GM21515 (cell line): Measurements from ENCODE around the gene NPC2.
"Not testable (repeated sequence)": the region's sequence is repeated elsewhere in the genome, so short reads cannot be mapped to it uniquely, and the experiment has no call there.

ENCODE experiments used
- ATAC-seq: cut with Tn5 transposase; IDR thresholded peaks from one replicate; pipeline ENCODE4 v1.9.1; 2021; ENCODE audit not compliant: unreplicated experiment

NPC2 gene

DNA sequence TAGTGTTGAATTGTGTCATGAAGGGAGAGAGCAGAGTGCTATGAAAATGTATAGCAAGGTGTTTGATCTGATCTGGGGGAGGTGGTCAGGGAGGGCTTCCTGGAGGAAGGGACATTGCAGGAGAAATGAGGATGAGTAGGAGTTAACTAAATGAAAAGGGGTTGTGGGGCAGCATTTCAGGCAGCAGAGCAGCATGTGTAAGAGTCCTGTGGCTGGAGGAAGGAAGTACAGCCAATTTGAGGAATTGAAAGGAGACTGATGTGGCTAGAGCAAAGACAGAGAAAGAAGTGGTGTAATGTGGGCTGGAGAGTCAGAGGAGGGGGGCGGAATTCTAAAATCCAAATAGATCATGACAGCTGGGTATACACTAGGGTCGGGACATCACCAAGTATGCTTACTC, 20.5 kb downstream of the NPC2 start:
- ATAC-seq, result no peak

DNA sequence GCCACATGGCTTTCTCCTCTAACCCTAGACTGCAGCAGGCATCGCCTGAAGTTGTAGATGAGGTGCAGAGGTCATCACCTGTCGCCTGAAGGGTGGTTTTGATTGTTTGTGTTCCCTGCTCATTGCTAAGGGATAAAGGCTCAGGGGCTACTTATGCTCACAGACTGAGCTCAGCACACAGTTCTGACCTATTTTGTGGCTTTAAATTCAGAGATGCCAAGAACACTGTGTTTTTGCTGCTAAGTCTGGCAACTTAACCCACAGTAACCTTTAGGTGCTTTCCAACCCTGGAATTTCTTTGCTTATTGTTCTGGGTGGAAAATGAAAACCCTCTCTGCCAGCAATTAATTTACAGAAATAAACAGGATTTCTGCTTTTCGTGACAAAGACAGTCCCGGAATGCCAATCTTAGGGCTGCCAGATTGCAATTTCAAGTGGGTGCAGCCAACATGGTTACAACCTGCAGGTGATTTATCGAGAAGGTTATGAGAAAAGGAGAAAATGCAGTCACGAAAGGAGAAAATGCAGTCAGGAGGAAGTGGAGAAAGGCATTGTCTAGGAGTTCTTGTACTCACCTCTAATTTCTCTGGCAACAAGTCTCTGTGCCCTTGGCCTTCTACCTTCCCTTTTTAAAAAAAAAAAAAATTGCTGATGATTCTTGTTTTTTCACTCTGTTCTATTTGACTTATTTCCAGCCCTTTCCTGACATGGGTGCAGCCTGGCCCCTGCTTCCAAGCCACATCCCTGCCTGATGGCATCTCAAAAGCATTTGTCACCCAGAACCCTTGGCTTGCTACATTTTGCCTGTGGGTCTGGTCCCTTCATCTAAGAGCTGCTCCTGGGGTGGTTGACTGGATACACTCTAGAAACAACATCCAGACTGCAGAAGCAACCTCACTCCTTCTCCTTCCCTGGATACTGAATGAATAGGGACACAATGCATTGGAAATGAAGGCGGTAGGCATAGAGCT, 23.3 kb downstream of the NPC2 start:
- no peak for ATAC-seq

DNA sequence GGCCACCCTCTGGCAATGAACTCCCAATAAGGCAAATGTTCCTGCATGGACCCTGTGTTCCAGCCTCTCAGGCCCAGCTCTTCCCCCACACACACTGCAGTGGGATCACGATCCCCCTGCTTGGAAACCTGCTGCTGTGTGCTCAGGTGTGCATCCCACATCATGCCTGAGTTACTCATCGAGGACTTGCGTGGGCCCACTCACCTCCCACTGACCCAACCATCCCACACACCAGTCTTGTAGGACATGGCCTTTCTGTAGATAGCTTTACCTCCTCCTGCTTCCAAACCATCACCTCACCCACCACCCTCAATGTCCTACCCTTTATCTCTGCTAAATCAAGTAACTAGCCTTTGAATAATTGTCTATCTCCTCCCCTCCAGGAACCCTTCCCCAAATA, 24.6 kb downstream of the NPC2 start:
- ATAC-seq, result no peak

DNA sequence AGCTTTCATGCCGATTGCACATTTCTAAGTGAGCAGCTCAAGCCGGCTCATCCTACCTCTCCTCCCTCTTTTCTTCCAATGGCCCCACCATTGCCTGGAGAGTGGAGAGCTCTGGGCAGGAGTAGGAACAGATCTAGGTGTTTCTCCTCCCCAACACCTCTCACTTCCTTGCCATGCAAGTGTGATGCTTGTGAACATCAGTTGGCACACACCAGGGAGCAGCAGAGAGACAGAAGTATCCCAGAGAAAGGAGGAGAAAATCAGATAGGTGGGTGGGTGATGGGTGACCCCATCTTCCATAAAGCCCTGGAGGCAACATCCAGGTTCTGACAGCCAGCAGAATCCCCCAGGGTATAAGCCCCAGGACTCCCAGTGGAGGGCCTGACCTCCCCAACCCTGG, 27.8 kb downstream of the NPC2 start:
- ATAC-seq, result no peak

DNA sequence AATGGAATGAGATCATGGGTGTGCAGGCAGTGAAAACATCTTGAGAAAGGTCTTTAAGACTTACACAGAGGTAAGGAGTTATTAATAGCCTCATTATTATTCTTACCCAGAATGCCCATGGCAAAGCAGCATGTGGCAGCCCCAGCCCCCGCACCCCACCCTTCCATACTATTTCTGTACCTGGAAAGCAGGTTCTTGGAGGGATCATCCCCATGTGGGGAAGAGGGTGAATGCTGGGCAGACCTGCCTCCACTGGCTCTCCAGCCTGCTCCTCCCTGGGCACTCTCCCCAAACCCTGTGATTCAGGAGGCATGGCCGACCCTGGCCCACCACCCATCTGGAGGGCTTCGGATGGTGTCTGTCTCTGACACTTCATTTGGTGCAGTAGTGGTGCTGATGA, 28.3 kb downstream of the NPC2 start:
- no peak for ATAC-seq

DNA sequence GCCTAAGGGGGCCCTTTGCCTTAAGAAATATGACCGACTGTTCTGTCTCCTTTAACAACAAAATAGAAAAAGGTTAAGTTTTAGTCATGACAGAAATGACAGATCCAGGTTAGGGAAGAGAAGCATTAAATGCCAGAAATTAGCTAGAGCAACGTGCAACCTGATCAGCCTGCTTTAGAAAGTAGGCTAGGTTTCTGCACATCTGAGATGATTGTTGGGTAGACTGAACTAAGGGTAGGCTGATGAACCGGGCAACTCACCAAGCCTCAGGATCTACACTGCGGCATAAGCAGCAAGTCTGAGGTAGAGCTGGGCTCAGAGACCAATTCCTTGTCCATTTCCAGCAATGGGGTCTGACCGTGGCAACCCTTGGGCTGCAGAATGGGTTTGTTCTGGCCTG, 29.4 kb downstream of the NPC2 start:
- ATAC-seq, result no peak

DNA sequence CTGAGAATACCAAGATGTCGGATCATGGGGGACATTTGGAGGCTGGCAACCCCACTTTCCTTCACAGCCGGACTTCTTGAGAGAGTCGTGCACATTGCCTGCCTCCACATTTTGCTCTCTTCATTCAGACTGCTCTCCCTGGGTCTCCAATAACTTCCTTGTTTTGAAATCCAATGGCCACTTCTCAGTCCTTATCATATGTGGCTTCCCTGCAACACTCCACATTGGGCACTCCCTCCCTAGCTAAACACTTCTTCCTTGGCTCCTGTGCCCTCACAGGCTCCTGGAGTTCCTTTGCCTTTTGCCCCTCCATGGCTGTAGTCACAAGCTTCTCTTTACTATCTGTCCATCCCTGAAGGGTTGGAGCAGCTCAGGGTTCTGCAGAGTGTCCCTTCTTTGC, 30.1 kb downstream of the NPC2 start:
- no peak for ATAC-seq

DNA sequence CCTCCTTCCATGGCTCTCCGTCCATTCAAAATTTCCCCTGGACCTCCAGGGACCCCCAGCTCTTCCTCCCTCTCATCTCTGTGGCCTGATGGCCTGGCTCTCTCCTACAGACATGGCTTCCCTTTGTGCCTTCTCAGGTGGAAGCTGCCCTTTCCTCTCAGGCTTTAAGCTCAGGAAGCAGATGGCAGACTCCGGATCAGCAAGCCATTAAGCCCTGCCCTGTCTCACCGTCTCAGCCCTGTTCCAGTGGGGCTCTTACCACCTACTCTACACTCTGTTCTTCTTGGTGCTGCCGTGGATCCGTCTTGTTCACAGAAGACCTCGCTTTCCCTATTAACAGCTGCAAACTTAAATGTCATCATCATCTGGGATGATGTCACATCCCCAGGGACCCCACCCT, 33.1 kb downstream of the NPC2 start:
- no peak for ATAC-seq

DNA sequence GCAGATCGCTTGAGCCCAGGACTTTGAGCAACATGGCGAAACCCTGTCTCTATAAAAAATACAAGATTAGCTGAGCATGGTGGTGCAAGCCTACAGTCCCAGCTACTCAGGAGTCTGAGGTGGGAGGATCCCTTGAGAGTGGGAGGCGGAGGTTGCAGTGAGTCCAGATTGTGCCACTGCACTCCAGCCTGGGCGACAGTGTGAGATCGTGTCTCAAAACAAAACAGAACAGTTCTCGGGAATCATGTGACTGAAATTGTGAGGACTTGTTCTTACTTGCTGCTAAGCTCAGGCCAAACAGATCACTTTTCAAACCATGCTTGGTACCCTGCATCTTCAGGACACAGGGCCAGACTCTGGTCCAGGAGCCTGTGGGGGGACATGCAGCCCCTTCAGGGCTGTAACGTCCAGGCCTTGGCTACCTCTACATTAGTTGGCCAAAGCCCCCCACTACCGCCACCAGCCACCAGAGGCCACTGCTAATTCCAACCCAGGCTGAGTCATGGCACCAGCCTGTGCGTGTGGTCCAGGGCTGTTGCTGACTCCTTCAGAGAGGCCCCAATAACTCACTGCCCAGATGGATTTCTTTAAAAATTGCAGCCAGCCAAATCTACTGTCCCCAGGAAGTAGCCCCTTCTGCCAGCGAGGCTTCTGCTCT, 33.7 kb downstream of the NPC2 start:
- ATAC-seq, result no peak

DNA sequence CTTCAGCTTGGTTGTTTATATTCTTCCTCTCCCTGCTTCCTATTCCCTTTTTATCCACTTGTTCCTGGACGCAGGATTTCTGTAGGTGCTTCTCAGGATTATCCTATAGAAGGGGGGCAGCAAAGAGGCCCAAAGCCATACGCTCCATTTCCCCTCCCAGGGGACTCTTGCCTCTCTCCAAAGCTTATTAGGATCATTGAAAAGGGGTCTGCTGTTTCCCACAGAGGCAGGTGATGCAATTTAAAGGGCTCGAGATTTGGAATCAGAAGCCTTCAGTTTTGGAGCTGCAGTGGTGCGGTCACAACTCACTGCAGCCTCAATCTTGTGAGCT, 35.6 kb downstream of the NPC2 start:
- no peak for ATAC-seq

DNA sequence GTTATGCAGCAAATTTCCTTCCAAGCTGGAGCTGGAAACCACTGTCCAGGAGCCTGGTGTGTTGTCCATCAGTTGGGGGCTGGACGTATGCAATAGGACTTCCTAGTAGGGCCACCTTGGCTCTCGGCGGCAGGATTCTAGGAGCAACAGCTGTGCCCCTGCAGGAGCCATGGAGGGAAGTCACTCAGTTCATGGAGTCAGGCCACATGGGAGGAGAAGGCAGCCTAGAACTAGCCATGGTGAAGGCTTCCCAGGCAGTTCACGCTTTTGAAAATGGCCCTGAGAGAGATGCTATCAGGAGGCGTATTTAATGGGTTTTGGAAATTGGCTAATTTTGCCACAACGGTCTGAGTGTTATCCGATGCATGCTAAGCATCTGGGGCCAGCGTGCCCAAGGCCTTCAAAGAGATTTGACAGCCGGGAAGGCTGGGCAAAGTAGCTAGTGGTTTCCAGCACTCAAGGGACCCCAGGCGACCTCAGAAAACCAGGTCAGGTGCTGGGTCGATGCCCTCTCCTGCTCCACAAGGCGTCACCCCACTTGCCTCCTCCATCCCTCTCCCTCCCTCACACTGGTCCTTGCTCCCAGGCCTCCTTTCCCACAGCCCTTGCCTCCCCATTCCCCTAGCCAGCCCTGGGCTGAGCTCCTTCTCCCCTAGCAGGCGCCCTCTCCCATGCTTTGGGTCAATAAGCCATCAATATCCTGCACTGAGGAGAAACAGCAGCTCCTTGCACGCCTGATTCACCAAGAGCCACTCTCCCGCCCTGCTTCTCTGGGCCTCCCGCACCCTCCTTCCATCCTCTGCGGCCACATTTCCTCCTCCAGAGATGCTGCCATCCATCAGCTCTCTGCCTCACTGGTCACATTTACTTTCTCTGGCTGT, 36.2 kb downstream of the NPC2 start:
- no peak for ATAC-seq

DNA sequence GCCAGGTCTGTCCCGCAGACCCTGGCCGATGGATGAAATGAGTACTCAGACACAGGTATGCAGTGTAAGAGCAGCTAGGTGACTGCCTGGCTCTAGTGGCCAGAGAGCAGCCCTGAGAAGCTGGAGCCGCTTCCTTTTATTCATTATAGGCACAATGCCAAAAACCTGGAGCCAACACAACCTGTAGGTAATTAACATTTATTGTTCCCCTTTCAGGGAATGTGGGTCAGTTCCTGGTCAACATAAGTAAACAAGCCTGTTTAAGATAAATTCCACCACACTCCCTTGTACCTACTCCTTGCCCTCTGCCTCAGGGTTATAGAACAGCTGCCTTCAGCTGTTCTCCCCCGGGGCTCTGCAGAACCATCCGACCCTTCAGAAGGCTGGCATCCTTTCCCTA, 38.7 kb downstream of the NPC2 start:
- ATAC-seq, result not testable (repeated sequence)

DNA sequence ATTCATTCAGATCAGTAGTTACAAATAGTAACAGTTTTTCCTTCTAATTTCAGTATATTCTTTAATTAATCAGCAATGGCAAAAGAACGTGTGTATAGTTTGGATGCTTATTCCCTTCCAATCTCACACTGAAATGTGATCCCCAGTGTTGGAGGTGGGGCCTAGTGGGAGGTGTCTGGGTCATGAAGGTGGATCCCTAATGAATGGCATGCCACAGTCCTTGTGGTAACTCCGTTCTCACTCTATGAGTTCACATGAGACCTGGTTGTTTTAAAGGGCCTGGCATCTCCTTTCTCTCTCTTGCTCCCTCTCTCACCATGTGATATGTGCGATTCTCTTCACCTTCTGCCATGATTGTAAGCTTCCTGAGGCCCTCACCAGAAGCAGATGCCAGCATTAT, 48.2 kb downstream of the NPC2 start:
- ATAC-seq, result no peak

DNA sequence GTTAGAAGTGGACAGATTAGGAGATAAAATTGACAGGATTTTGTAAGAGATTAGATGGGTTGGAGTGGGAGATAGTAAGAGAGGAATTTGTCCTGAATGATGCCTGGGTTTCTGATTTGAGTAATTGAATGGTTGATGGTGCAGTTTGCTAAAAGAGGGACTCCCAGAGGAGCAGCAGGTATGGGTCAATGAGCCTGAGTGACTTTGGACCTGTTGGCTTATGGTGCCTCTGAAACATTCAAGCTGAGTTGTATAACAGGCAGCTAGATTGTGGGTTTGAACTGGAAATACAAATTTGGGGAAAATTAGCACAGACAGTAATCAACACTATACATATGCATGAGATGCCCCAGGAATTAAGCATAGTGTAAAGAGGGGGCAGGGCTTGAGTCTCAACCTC, 50.3 kb downstream of the NPC2 start:
- ATAC-seq, result no peak

DNA sequence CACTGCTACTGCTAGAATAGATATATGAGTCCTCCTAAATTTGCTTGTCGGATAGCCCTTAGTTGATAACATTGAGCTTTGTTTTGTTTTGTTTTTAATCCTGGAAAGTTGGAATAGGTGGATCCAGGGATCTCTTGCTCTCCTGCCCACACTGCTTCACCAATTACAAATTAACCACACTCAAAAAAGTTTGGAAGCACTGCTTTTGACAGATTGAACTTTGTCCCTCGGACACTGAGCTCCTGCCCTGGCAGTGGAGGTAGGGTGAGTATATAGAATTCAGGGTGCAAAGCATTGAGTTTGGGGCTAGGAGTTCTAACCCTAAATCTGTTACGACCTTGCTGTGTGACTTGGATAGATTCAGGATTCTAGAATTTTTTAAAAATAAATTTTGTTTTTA, 52.0 kb downstream of the NPC2 start:
- no peak for ATAC-seq

DNA sequence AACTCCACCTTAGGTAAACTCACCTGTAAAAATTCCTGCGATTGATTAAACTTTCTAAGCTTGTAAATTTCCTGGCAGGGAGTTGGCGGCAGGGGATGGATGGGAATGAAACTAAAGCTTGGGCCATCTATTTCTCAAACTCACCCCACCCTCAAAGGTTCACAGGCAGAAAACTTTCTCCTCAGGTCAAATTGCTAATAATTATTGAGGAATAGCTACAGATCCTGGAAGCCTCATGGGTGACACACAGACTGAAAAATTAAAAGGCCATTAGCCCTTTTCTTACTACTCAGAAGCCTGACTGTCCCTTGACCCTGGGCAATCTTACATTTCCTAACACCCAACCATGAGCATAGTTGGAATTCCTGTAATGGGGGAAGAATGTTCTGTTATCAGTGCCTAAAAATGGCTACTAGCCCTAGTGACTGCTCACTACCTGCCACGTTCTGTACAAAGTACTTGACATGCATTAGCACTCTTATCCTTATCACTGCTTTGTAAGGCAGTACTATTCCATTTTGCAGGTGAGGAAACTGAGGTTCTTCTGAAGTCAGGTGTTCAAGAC, 54.7 kb downstream of the NPC2 start:
- ATAC-seq, result no peak

DNA sequence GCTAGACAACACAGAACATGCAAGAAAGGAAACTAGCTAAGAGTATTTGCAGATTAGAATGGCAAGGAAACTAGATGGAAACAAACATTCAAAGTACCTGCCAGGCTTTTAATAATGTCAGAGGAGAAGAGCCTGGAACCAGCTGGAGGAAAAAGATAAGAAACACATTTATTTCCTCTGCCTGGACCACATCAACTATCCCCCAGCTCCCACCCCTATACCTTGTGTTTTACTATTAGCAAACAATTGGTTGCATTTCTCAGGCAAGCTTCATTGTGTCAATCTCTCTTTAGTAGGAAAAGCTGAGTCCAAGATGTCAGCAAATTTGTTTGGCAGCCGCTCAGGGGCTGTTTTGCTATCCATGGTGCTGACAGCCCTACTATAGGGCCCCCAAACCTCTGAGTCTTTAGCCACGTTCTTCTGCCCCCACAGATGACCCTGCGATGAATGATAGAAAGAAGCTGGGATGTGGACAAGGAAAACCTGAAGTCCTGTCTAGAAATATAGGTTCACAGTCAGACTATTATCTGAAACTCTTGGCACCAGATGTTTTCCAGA, 55.5 kb downstream of the NPC2 start:
- ATAC-seq, result no peak

DNA sequence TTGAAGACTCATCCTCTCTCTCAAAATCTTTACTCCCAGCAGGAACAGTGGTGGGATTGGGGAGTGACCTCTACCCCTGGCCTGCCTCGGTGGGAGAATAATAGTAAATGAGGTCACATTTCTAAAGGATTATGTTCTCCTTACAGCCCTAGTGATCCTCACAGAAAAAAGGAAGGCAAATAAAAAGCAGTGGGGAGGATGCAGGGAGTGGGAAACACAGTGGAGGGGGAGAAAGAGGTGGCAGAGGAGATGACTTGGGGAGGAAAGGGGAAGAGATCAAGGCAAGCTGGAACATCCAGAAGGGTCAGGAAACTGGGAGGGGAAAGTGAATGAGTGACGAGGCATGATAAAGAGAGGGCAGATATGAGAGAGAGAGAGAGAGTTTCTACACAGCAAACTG, 58.8 kb downstream of the NPC2 start:
- ATAC-seq, result no peak

DNA sequence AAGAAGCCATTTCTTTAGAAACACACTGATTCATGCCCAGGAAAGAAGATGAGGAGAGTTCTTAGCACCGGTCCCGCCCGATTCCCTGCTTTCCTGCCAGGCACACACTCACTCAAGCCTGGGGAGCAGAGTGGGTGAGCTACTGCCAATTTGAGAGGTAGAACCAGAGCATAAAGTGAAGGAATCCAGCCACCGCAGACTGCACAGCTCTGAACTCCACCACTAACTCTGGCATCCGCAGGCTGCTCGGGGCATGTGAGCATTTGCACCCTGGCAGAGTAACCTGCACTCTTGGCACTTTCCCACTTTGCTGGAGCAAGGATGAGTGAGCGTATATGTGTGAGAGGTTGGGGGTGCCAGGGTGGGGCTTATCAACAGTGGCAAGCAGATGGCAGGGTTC, 63.1 kb downstream of the NPC2 start:
- ATAC-seq, result no peak
